HG02623 (cell line): ENCODE results near the gene C10orf67.
"Not testable (repeated sequence)": the region's sequence is repeated elsewhere in the genome, so short reads cannot be mapped to it uniquely, and the experiment has no call there.

Source experiments
- ATAC-seq: cut with Tn5 transposase; IDR thresholded peaks from one replicate; pipeline ENCODE4 v1.9.1; 2021; ENCODE audit warnings: moderate library complexity; ENCODE audit not compliant: unreplicated experiment

C10orf67 gene

DNA sequence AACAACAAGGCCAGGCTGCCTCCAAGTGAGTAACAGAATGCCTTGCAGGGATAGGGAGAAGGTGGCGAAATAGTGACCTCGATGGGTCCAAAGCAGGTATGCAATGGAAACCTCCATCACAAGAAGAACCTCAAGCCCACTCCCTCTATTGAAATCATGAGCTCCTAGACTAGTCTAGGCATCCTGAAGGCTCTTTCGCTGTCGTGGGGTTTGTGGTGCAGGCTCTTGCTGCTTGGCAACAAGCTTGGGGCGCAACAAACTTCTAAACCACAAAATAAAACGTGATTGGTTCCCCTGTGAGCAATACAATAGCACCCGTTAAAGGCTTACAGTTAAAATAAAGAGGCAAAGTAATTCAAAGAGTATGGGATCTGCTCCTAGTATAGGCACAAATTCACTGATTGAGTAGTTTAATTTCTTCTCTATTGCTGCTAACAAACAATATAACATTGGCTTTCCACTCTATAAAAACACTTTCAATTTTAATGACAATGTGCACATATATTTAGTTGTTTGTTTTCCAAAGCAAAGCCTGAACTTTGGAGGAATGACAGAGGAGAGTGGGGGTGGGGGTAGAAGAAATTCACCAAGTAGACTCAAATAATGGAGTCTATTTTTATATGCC is 64.1 kb downstream of the C10orf67 start:
- no peak for ATAC-seq

- ATAC-seq, result no peak
Measured at GRCh38 chr10:23275355-23275754, 69.2 kb downstream of the C10orf67 start.

- ATAC-seq, result not testable (repeated sequence)
Measured at GRCh38 chr10:23274179-23274578, 70.4 kb downstream of the C10orf67 start.

DNA sequence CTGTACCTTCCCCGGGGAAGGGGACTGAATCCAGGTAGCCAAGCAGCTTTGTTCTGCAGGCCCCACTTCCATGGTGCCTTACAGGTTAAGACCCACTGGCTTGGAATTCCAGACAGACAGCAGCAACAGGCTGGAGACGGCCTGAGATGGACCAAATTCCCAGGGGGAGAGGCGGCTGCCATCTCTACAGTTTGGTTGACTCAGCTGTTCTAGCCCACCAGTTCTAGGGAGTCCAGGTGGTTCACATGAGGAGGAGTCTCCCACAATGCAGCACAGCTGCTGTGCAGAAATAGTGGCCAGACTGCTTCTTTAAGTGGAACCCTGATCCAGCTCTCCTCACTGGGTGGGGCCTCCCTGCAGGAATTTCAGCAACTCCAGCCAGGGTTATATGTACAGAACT is 74.1 kb downstream of the C10orf67 start:
- no peak for ATAC-seq

DNA sequence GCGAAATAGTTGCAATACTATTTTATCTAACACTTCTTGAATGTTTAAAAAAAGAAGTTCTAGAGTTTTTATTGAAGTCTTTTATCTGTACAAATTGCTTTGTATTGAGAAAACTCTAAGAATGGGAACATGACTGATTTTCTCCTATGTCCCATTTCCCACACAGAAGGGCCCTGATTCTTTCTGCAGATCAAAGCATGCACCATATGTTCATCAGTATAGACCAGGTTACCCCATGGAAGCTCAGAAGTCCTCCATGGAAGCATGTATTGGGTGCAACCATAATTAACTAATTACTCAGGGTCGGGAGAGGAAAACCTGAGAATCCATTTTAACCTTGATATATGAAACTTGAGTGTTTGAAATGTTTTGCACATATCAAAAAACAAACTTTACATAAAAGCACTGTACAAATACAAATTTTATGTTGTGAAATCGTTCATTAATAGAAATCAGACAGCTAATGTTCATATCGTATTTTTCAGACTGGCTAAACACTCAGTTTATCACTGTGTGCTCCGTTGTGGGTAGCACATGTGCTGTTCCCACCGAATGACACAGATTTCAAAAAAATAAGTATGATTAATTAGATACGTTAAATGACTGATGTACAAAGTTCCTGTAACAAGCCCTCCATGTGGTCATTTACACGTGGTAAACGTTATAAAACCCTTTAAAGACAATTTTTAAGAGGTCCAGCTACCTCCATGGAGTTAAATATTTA is 81.0 kb downstream of the C10orf67 start:
- ATAC-seq, result no peak

- ATAC-seq, result no peak
Measured at GRCh38 chr10:23262928-23263327, 81.7 kb downstream of the C10orf67 start.

DNA sequence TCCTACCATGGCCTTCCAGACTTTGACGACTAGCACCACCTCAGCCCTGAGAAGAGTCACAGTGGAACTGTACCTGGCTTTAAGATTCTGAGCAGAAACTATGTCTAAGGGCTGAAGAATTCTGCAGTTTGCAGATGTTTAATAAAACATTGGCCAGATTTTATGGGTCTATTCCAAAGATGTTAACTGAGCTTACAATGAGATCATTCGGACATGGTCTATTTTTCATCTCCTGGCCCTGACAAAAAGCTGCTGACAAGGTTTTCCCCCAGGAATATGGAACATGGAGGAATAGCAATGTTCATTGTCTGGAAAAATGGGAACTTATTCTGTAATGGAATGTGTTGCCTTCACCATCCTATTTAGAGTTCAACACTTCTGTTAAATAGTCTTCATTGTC is 86.1 kb downstream of the C10orf67 start:
- ATAC-seq, result no peak

- ATAC-seq, result no peak
Measured at GRCh38 chr10:23253780-23254179, 90.8 kb downstream of the C10orf67 start.

- not testable (repeated sequence) for ATAC-seq
Measured at GRCh38 chr10:23252859-23253258, 91.7 kb downstream of the C10orf67 start.

GRCh38 chr10:23241779-23242178 is 102.8 kb downstream of the C10orf67 start:
- ATAC-seq, result not testable (repeated sequence)

GRCh38 chr10:23238015-23238414 is 106.6 kb downstream of the C10orf67 start:
- ATAC-seq, result no peak

DNA sequence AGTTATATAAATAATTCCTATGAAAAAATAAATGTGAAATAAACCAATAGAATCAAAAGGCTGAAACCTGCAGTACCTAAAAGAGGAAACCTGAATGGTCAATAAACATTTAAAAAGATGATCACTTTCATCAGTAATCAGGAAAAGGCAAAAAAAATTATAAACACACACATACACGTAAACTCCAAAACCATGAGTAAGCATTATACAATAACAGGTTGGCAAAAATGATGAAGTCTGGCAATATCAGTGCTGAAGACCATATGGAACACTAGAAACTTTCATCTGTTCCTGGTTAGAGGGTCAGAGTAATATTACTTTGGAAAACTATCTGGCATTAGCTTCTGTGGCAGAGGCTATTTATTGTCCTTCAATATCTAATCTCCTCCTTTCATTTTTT is 114.0 kb downstream of the C10orf67 start:
- ATAC-seq, result no peak

DNA sequence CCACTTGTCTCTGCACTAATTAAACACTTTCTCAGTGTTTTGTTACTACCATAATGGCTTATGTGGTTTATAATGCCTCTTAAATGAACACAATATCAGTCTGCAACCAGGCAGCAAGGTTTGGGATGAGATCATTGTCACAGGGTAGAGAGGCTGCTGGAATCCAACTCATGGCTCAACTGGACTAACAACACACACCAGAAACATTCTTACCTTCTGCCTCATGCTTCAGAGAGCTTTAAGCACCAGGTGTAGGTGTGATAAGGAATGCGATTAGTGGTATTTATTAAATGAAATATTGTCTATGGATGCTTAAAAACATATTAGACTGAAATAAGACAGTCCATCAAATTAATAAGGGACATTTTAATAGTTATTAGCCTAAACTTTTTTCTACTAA is 127.1 kb downstream of the C10orf67 start:
- ATAC-seq, result no peak

DNA sequence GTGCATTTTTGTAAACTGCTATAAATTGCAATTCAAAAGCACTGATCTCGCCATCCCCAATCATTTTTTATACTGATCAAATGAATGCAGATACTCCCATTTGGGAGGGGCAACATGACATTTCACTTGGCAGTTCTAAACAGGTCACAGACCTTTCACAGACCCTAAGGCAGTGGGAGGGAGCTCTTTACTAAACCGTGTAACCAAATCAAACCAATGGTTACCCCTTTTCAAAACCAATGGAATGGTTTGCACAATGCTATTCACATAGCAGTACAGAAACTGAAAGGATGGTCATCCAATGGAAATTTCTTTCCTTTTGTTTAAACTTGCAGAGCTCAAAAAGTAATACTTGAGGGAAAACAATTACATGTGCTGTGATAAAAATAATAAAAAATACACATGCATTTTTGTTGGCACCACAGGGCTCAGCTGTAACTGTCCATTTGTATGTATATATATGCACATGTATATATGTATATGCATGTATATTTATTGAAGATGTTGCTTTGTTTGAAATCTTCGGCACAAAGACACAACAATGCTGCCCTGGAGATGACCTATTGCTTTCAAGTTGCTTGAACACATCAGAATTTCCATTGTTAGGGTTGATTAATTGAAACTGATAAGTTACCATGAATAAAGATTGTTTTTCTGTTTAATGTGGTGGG is 138.5 kb downstream of the C10orf67 start:
- ATAC-seq, result no peak

GRCh38 chr10:23204773-23205172 is 139.8 kb downstream of the C10orf67 start:
- no peak for ATAC-seq

DNA sequence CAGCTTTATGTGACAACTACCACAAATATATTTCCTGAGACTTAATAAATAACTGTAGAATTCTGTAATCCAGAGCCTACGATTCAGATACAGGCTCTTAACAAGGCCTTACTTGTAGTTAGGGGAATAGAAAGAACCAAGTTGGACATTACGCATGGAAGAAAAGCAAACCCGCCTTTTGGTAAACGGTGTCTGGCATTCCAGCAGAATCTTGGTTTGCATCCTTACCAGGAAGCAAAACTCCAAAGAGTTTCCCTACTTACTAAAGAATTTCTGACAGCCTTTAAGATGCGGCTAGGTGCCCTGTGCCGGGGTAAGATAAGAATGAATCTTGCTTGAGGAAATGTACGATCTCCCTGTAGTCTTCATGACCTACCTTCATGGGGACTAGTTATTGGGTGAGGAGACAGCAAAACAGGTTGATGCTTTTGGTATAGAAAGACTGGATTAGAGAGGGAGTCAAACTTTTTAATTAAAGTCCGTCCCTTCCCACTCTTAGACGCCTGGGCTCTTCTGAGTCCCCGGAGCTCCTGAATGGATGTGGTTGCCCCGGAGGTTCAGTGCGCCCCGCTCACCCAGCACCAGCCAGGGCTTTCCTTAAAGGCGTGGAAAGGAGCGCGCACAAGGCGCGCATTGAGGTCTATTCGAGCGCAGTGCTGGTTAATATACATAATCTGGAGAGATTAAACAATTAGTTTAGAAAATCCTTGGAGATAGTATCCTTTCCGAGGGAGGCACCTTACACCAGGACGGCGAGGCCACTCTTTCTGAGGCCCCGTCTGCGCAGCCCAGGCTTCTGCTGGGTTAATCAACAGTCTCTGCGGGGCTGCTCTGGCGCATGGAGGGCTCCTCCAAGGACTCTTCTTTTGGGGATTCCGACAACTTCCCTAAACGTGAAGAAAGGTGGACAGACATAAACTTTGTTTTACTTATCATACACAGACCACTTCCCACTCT is 140.9 kb downstream of the C10orf67 start:
- no peak for ATAC-seq

GRCh38 chr10:23202779-23203178 is 141.8 kb downstream of the C10orf67 start:
- ATAC-seq, result no peak

DNA sequence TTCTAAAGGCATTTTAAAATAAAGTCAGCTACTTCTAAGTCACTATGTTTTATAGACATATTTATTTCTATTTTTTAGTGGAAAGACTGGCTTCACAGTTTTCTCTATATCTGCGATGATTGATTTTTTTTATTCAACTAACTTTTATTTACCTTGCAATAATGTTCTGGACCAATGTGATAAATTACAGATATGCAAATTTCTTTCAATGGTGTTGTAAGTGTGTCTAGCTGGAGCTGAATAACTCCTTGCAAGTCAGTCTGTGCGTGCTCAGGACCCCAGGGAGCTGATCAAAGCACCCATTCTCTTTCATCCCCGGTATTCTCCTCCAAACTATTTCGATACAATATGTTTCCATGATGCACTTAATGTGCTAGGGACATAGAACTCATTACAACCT is 142.8 kb downstream of the C10orf67 start:
- ATAC-seq, result no peak

DNA sequence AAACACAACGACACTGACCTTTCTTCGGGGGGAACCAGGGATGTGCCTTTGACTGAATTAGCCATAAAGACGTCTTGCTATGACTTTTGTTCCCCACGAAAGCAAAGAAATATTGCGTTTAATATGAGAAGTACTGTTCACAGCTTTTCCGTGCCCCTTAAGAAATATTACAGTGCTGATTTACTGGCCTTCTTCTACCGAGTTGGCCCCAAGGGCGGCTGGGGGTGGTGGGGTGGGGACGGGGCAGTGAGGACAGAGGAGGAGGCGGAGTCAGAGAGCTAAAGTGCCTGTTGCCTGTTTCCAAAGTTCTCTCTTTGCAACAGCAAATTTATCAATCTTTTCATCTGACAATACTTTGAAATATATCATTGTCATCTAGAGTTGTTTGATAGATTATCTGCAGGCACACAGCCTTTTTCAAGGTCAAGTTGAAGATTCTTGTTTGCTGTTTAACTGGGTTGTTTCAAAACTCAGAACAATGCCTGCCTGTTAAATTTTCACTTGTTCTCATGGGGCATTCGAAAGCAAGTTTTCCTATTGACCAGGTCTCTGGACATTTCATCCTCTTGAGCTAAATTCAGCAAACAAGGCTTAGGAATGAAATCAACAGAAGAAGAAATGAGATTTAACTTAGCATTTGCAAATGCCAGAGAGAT is 143.5 kb downstream of the C10orf67 start:
- no peak for ATAC-seq

DNA sequence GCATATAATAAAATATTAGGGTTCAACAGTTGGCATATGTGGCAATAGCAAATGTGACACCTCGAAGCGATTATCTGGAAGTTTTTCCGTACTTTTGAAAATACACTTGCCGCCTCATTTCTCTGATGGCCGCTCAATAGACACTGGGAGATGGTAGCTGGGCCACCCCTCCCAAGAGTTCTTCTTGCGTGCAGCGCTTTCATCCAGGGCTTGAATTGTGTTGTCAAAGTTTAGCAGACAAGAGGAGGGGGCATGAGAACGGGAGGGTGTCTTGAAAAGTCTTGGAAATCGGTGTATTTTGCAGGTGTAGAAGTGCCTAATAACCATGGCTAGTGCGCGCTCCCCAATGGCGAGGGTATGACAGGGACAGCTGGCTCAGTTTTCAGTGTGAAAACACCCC is 144.0 kb downstream of the C10orf67 start:
- no peak for ATAC-seq
